Measurements from ENCODE around the gene LHFPL2.

The LHFPL2 gene

GRCh38 chr5:78567617-78568016, 81.0 kb downstream of the LHFPL2 start:
- no peak for DNase-seq (ENCODE audit: low spot score)

- no peak for DNase-seq (ENCODE audit: low spot score)
Measured at GRCh38 chr5:78566747-78567425, 81.7 kb downstream of the LHFPL2 start.

GRCh38 chr5:78565395-78565794, 83.2 kb downstream of the LHFPL2 start:
- no peak for DNase-seq (ENCODE audit: low spot score)

GRCh38 chr5:78563621-78564020, 85.0 kb downstream of the LHFPL2 start:
- no peak for DNase-seq (ENCODE audit: low spot score)

- no peak for DNase-seq (ENCODE audit: low spot score)
Measured at GRCh38 chr5:78562714-78563330, 85.8 kb downstream of the LHFPL2 start.

- DNase-seq (ENCODE audit: low spot score), result no peak
Measured at GRCh38 chr5:78562001-78562400, 86.6 kb downstream of the LHFPL2 start.

GRCh38 chr5:78561261-78561660, 87.3 kb downstream of the LHFPL2 start:
- DNase-seq (ENCODE audit: low spot score), result no peak

- DNase-seq (ENCODE audit: low spot score), result no peak
Measured at GRCh38 chr5:78560000-78560855, 88.3 kb downstream of the LHFPL2 start.

- DNase-seq (ENCODE audit: low spot score), result no peak
Measured at GRCh38 chr5:78557601-78558000, 91.0 kb downstream of the LHFPL2 start.

GRCh38 chr5:78555870-78556269, 92.7 kb downstream of the LHFPL2 start:
- no peak for DNase-seq (ENCODE audit: low spot score)

- no peak for DNase-seq (ENCODE audit: low spot score)
Measured at GRCh38 chr5:78554670-78555069, 93.9 kb downstream of the LHFPL2 start.

GRCh38 chr5:78553580-78554353, 94.8 kb downstream of the LHFPL2 start:
- DNase-seq (ENCODE audit: low spot score), result no peak

- no peak for DNase-seq (ENCODE audit: low spot score)
Measured at GRCh38 chr5:78552729-78553342, 95.7 kb downstream of the LHFPL2 start.

GRCh38 chr5:78550891-78551290, 97.7 kb downstream of the LHFPL2 start:
- no peak for DNase-seq (ENCODE audit: low spot score)

- DNase-seq (ENCODE audit: low spot score), result no peak
Measured at GRCh38 chr5:78549043-78549442, 99.5 kb downstream of the LHFPL2 start.

GRCh38 chr5:78547731-78548615, 100.6 kb downstream of the LHFPL2 start:
- no peak for DNase-seq (ENCODE audit: low spot score)

- DNase-seq (ENCODE audit: low spot score), result no peak
Measured at GRCh38 chr5:78547183-78547582, 101.4 kb downstream of the LHFPL2 start.

GRCh38 chr5:78546276-78546996, 102.1 kb downstream of the LHFPL2 start:
- no peak for DNase-seq (ENCODE audit: low spot score)

GRCh38 chr5:78545406-78545805, 103.2 kb downstream of the LHFPL2 start:
- DNase-seq (ENCODE audit: low spot score), result no peak

GRCh38 chr5:78544561-78545201, 103.9 kb downstream of the LHFPL2 start:
- DNase-seq (ENCODE audit: low spot score), result no peak
